ENCODE measurements around the gene BLACAT1. TPM values are rescaled to one million over a fixed set of nuclear protein-coding genes. Genes with fewer than 3 reads are reported as not detected.

Gene BLACAT1
- total RNA-seq, 1 donor from 2014 or later, result 2.0 TPM

- Histone ChIP-seq H3K36me3 (ENCODE audit: control insufficient read depth, insufficient read depth, low read length) (no peaks in the 10 kb centered on the region), H3K27me3 (ENCODE audit: control insufficient read depth, insufficient read depth, low read length) (no peaks in the 10 kb centered on the region), H3K4me3 (ENCODE audit: low read depth, low read length) (no peak overlapping the region)
- no peak for TF ChIP-seq CTCF (IDR thresholded peaks at IDR 0.05; ENCODE audit: insufficient read depth, low read length, poor library complexity, severe bottlenecking)
- DNase-seq (ENCODE audit: low read depth), result no peak
These were observed 13.7 kb downstream of the BLACAT1 start for GRCh38 chr1:205442051-205442725.

- no peaks in the 10 kb centered on the region for H3K27me3 ChIP-seq (ENCODE audit: control insufficient read depth, insufficient read depth, low read length)
- no peak for DNase-seq (ENCODE audit: low read depth)
- no peaks in the 10 kb centered on the region for H3K36me3 ChIP-seq (ENCODE audit: control insufficient read depth, insufficient read depth, low read length)
- H3K4me3 ChIP-seq (ENCODE audit: low read depth, low read length), result no peak overlapping the region
- TF ChIP-seq CTCF (IDR thresholded peaks at IDR 0.05; ENCODE audit: insufficient read depth, low read length, poor library complexity, severe bottlenecking), result no peak
These were observed 14.2 kb downstream of the BLACAT1 start for GRCh38 chr1:205441716-205442050.

GRCh38 chr1:205441318-205441633, 14.6 kb downstream of the BLACAT1 start:
- Histone ChIP-seq H3K27me3 (ENCODE audit: control insufficient read depth, insufficient read depth, low read length) (no peaks in the 10 kb centered on the region), H3K36me3 (ENCODE audit: control insufficient read depth, insufficient read depth, low read length) (no peaks in the 10 kb centered on the region), H3K4me3 (ENCODE audit: low read depth, low read length) (no peak overlapping the region)
- no peak for TF ChIP-seq CTCF (IDR thresholded peaks at IDR 0.05; ENCODE audit: insufficient read depth, low read length, poor library complexity, severe bottlenecking)
- DNase-seq (ENCODE audit: low read depth), result no peak

GRCh38 chr1:205440476-205441317, 15.1 kb downstream of the BLACAT1 start:
- H3K27me3 ChIP-seq (ENCODE audit: control insufficient read depth, insufficient read depth, low read length), result no peaks in the 10 kb centered on the region
- no peaks in the 10 kb centered on the region for H3K36me3 ChIP-seq (ENCODE audit: control insufficient read depth, insufficient read depth, low read length)
- DNase-seq (ENCODE audit: low read depth), result peak; percentile 90
- no peak overlapping the region for H3K4me3 ChIP-seq (ENCODE audit: low read depth, low read length)
- TF ChIP-seq CTCF (IDR thresholded peaks at IDR 0.05; ENCODE audit: insufficient read depth, low read length, poor library complexity, severe bottlenecking), result no peak

- no peak for TF ChIP-seq CTCF (IDR thresholded peaks at IDR 0.05; ENCODE audit: insufficient read depth, low read length, poor library complexity, severe bottlenecking)
- no peak for DNase-seq (ENCODE audit: low read depth)
These were observed 15.7 kb downstream of the BLACAT1 start for GRCh38 chr1:205440121-205440475.

More at GRCh38 chr1:205440121-205440475, 15.7 kb downstream of the BLACAT1 start:
- H3K27me3 ChIP-seq (ENCODE audit: control insufficient read depth, insufficient read depth, low read length), result peaks cover 2% of the 10 kb centered on the region
- H3K36me3 ChIP-seq (ENCODE audit: control insufficient read depth, insufficient read depth, low read length), result no peaks in the 10 kb centered on the region
- no peak overlapping the region for H3K4me3 ChIP-seq (ENCODE audit: low read depth, low read length)
